GM12874 (cell line): ENCODE measurements around the gene ANGPT4.

ENCODE experiments used
- TF ChIP-seq, protein P1 (sequence below): IDR thresholded peaks from 2 replicates; pipeline ENCODE4 v1.5.1; 2011; ENCODE audit warnings: low read depth, mild to moderate bottlenecking, control low read depth, low read length, moderate library complexity; ENCODE audit not compliant: insufficient read depth

The ANGPT4 gene

DNA sequence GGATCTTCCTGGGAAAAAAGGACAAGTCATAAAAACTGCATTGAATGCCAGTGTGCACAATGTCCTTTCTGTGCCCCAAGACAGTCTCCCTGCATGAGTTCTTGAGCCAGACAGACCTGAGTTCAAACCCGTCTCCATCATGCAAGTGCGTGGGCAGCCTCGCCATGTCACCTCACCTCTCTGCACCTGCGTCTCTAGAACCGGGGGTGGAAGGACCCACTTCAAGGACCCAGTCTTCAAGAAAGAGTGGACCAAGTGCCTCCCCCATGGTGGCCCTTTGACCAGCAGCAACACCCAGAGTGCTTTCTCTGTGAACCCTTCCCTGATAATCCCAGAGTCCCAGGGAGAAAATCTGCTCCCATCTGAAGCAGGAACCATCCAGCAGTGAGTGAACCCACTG, 23.5 kb upstream of the ANGPT4 start:
- TF ChIP-seq, protein P1, sequence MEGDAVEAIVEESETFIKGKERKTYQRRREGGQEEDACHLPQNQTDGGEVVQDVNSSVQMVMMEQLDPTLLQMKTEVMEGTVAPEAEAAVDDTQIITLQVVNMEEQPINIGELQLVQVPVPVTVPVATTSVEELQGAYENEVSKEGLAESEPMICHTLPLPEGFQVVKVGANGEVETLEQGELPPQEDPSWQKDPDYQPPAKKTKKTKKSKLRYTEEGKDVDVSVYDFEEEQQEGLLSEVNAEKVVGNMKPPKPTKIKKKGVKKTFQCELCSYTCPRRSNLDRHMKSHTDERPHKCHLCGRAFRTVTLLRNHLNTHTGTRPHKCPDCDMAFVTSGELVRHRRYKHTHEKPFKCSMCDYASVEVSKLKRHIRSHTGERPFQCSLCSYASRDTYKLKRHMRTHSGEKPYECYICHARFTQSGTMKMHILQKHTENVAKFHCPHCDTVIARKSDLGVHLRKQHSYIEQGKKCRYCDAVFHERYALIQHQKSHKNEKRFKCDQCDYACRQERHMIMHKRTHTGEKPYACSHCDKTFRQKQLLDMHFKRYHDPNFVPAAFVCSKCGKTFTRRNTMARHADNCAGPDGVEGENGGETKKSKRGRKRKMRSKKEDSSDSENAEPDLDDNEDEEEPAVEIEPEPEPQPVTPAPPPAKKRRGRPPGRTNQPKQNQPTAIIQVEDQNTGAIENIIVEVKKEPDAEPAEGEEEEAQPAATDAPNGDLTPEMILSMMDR: no peak

DNA sequence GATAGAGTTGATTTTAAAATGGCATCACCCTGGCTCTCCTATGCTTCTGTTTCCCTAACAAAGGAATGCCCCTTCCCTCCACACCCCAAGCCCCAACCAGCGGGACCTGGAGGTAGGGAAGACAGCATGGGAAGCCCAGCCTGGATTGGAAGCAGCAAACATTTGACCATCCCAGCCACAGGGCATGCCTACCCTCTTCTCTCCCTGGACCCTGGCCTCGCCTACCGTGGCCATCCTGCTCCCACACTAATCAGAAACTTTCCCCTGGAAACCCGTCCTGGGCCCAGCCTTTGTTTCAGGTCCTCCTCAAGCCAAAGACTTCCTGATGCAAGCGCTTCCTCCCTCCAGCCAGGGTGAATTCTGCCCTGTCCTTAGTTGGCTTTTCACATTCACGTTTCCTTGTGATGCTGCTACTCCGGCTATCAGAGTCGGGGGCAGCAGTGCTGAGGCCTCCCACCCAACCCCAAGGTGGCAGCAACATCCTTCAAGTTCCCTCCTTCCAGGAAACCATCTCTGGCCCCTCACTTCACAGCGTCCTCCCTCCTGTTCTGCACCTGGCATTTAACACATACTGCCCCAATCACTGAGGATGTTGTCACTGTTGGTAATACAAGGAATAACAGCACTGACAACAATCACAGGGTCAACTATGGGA, 18.2 kb upstream of the ANGPT4 start:
- TF ChIP-seq, protein P1: no peak

DNA sequence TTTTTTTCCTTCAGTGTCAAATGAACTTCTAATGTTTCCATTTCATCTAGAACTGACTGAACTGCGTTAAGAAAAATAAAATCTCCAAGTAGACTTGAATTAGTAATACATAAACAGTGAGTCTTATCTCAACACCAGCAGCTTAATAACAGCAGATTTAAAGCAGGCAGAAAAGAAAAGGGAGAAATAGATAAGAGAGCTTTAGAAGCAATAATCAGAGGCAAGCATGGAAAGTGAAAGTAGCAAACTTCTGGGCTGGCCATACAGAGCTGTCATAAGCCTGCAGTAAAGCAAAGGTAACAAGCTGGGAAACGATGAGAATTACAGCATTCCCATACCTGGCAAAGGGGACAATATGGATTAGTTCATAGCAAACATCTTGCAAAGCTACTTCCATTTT, 16.9 kb upstream of the ANGPT4 start:
- TF ChIP-seq, protein P1: no peak

DNA sequence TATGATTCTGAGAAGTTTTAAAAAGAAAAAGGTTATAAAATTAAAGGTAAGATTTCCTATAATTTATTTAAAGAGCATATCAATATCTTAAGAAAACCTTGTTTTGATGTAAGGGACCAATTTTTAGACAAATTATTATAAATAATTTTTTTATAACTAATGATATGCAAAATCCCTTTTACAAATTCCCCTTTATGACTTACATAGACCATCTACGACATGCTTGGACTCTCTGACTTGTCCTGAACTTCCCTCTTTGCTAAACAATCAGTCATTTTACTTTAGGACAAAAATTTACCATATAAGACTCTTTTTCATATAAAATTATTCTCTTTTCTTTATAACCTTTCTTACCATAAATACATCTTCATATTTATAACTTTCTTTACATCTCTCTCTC, 15.3 kb upstream of the ANGPT4 start:
- TF ChIP-seq, protein P1: no peak

DNA sequence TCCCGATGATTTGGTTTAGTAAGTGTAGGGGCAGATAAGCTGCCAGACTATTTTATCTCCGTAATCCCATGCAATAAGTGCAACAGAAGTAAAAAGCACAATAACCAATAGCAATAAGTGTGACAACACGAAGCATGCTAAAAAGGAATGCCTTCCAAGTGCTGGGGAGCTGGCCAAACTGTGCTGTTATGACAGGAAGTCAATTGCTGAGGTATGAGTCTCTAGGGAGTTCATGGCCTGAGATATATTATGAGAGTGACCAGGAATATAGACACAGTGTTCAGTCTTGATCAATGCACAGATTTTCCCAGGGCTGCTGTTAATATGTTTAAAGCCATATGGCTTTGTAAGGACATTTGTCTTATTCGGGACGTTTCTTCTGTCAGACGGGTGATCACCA, 10.5 kb upstream of the ANGPT4 start:
- TF ChIP-seq, protein P1: no peak

DNA sequence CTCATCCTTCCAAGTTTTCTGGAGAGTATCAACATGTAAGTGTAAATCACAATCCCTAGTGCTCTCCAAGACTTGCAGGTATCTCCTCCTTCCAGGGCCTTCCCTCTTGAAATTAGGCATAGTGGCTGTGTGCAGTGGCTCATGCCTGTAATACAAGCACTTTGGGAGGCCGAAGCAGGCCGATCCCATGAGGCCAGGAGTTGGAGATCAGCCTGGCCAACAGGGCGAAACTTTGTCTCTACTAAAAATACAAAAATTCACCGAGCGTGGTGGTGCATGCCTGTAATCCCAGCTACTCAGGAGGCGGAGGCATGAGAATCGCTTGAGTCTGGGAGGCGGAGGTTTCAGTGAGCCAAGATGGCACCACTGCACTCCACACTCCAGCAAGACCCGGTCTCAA, 9.4 kb upstream of the ANGPT4 start:
- TF ChIP-seq, protein P1: no peak

DNA sequence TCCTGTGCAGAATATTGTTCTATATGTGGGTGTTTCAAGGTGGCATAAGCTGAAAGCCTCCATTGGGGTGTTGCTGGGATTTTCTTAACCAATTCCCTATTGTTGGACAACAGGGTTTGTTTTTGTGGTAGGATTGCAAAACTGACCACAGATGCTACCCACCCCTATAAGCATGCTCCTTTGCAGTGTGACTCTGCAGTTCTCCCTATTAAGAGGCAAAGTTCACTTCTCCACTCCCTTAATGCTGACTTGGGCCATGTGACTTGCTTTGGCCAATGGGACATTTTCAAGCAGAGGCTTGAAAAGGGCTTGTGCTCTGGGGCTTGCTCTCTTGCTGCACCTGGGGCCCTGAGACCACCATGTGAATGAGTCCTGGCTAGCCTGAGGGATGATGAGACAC, 8.5 kb upstream of the ANGPT4 start:
- TF ChIP-seq, protein P1: no peak
